T-helper 17 cell (primary cell): ENCODE data around the gene GPR141. TPM values are rescaled to one million over a fixed set of nuclear protein-coding genes. Genes with fewer than 3 reads are reported as not detected.

ENCODE experiments used
- total RNA-seq, 4 donors: library from RNA in 2 of 4; stranded (reverse) in 2 of 4; gene quantifications; one replicate each; pipeline ENCODE4 v1.2.3 and lab custom pipeline; 2022 to 2026

Gene GPR141
- total RNA-seq, 2 donors from 2014 or later: 0.52 TPM; not detected in 1

Other genes starting within 250 kb of the GPR141 start
- gene ELMO1, start 234.9 kb upstream of the GPR141 start, total RNA-seq: 100 to 1,000 TPM; 160 to 169 TPM
- gene NME8, start 164.8 kb downstream of the GPR141 start, total RNA-seq: not detected
- not detected for gene SFRP4, start 233.1 kb downstream of the GPR141 start, total RNA-seq
- gene EPDR1, start 236.9 kb downstream of the GPR141 start, total RNA-seq: under 1 TPM in 1 of 2 donors, not detected in 1; 0.29 TPM